Measurements from ENCODE around the gene KDM4C. TPM values are rescaled to one million over a fixed set of nuclear protein-coding genes. Genes with fewer than 3 reads are reported as not detected.
"Not testable (repeated sequence)": the region's sequence is repeated elsewhere in the genome, so short reads cannot be mapped to it uniquely, and the experiment has no call there.

Gene KDM4C
- total and polyA plus RNA-seq, 2 donors (not counting 1 experiment from before 2014, with no cell fraction given): 49.7 to 141 TPM

DNA sequence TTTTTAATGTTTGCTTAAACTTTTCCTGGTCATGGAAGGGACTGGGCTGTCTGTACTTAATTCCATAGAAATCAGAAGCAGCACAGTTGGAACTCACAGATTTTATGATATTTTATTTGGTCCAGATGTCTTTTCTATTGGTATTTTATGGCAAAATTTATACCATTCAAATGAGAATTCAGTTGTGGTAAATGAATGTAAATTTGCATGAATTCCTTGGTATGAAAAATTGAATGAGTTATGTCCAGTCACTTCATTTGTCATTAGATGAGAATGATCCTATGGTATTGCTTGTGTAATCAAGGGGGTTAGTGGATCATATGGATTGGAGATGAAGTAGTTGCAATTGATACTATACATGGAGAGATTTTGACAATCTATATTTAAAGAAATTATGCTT, 188.0 kb downstream of the KDM4C start:
- peaks cover 0 to 4% of the 10 kb centered on the region in 2 donors for H3K4me1 ChIP-seq (ENCODE audit: control insufficient read depth in 2 of 2, insufficient read depth in 2 of 2, low read length in 2 of 2)
- H4K20me1 ChIP-seq (ENCODE audit: control insufficient read depth, insufficient read depth, low read length, poor library complexity, severe bottlenecking): peaks cover 17% of the 10 kb centered on the region
- intact Hi-C loops (cut with micrococcal nuclease): no loop called here
- ChIA-PET CTCF (no interaction called here), POLR2A (no interaction called here)
- no peak overlapping the region for H3K4me2 ChIP-seq (replicated peaks; ENCODE audit: low read depth, low read length, poor library complexity, severe bottlenecking)
- H3K4me3 ChIP-seq (ENCODE audit: control extremely low read depth in 1 of 5, extremely low read depth in 1 of 5, insufficient read depth in 1 of 5, low read depth in 2 of 5, low read length in 4 of 5): no peak overlapping the region
- no peak for ATAC-seq (ENCODE audit: low read depth)
- no peak for DNase-seq
- peaks cover 0 to 7% of the 10 kb centered on the region in 2 experiments for H3K36me3 ChIP-seq (replicated peaks in 1 of 2; ENCODE audit: control extremely low read depth in 1 of 2, control insufficient read depth in 1 of 2, extremely low read depth in 1 of 2, insufficient read depth in 2 of 2, low read length in 1 of 2)
- H3K4me3 Mint-ChIP-seq: no peak overlapping the region
- peaks cover 26% of the 10 kb centered on the region for H3K4me1 Mint-ChIP-seq
- peaks cover 0 to 7% (median 0%) of the 10 kb centered on the region in 3 donors for H3K9me3 ChIP-seq (ENCODE audit: control extremely low read depth in 1 of 3, control insufficient read depth in 2 of 3, insufficient read depth in 1 of 3, low read length in 2 of 3)
- H3K9ac ChIP-seq (ENCODE audit: low read length): no peak overlapping the region
- H3K27me3 ChIP-seq (replicated peaks in 1 of 4; ENCODE audit: control extremely low read depth in 1 of 4, control insufficient read depth in 3 of 4, insufficient read depth in 4 of 4, low read length in 3 of 4): no peaks in the 10 kb centered on the region
- no peaks in the 10 kb centered on the region for H3K27me3 Mint-ChIP-seq
- no peak overlapping the region for H3K27ac Mint-ChIP-seq
- H3K27ac ChIP-seq (ENCODE audit: low read length in 2 of 2): no peak overlapping the region
- H2AFZ ChIP-seq (ENCODE audit: insufficient read depth, low read depth, low read length, poor library complexity, severe bottlenecking): no peak overlapping the region
- no peak for TF ChIP-seq EZH2 (IDR thresholded peaks at IDR 0.05; ENCODE audit: borderline replicate concordance, insufficient read depth, low read depth, low read length, poor library complexity, severe bottlenecking)
- TF ChIP-seq, protein P1, sequence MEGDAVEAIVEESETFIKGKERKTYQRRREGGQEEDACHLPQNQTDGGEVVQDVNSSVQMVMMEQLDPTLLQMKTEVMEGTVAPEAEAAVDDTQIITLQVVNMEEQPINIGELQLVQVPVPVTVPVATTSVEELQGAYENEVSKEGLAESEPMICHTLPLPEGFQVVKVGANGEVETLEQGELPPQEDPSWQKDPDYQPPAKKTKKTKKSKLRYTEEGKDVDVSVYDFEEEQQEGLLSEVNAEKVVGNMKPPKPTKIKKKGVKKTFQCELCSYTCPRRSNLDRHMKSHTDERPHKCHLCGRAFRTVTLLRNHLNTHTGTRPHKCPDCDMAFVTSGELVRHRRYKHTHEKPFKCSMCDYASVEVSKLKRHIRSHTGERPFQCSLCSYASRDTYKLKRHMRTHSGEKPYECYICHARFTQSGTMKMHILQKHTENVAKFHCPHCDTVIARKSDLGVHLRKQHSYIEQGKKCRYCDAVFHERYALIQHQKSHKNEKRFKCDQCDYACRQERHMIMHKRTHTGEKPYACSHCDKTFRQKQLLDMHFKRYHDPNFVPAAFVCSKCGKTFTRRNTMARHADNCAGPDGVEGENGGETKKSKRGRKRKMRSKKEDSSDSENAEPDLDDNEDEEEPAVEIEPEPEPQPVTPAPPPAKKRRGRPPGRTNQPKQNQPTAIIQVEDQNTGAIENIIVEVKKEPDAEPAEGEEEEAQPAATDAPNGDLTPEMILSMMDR (IDR thresholded peaks at IDR 0.05): no peak
- H3K9me3 Mint-ChIP-seq (ENCODE audit: insufficient read depth): no peaks in the 10 kb centered on the region
- peaks cover 51% of the 10 kb centered on the region for H3K79me2 ChIP-seq (ENCODE audit: control insufficient read depth, insufficient read depth, low read length)

DNA sequence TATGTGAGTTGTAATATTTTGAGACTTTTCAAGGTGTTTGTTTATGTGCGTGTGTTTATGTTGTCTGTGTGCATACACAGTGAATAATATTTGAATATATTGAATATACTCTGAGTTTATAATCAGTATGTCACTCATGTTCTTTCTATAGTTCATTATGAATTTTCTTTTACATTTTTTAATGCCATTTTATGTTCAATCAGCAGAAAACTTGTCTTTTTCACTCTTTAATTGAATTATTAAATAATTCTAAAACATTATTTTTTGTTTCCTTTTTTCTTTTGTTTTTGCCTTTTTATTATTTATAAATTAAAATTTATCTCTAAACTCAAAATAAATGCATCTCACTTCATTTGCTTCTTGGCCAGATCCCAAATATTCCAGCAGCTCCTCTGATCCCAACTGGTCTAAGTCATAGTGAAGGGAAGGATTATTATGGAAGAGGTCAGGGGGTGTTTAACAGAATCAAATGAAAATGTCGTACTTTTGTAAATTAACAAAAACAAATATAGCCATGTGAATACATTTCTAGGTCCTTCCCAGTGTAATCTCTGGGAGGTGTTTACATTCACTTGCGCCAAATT, 188.9 kb downstream of the KDM4C start:
- H3K4me3 ChIP-seq (ENCODE audit: control extremely low read depth in 1 of 5, extremely low read depth in 1 of 5, insufficient read depth in 1 of 5, low read depth in 2 of 5, low read length in 4 of 5): no peak overlapping the region
- H3K36me3 ChIP-seq (replicated peaks in 1 of 2; ENCODE audit: control extremely low read depth in 1 of 2, control insufficient read depth in 1 of 2, extremely low read depth in 1 of 2, insufficient read depth in 2 of 2, low read length in 1 of 2): peaks cover 0 to 7% of the 10 kb centered on the region in 2 experiments

DNA sequence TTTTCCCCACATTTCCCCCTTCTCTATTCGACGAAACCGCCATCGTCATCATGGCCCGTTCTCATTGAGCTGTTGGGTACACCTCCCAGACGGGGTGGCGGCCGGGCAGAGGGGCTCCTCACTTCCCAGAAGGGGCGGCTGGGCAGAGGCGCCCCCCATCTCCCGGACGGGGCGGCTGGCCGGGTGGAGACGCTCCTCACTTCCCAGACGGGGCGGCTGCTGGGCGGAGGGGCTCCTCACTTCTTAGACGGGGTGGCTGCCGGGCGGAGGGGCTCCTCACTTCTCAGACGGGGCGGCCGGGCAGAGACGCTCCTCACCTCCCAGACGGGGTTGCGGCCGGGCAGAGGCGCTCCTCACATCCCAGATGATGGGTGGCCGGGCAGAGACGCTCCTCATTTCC, 191.1 kb downstream of the KDM4C start:
- H2AFZ ChIP-seq (ENCODE audit: insufficient read depth, low read depth, low read length, poor library complexity, severe bottlenecking); intact Hi-C loops (cut with micrococcal nuclease); H3K4me1 ChIP-seq (ENCODE audit: control insufficient read depth in 2 of 2, insufficient read depth in 2 of 2, low read length in 2 of 2); H3K27ac ChIP-seq (ENCODE audit: low read length in 2 of 2); H3K4me3 Mint-ChIP-seq; H3K4me2 ChIP-seq (replicated peaks; ENCODE audit: low read depth, low read length, poor library complexity, severe bottlenecking); ATAC-seq (ENCODE audit: low read depth); DNase-seq; H3K27me3 Mint-ChIP-seq; H3K27ac Mint-ChIP-seq; POLR2A ChIA-PET; H3K27me3 ChIP-seq (replicated peaks in 1 of 4; ENCODE audit: control extremely low read depth in 1 of 4, control insufficient read depth in 3 of 4, insufficient read depth in 4 of 4, low read length in 3 of 4); H4K20me1 ChIP-seq (ENCODE audit: control insufficient read depth, insufficient read depth, low read length, poor library complexity, severe bottlenecking); H3K4me3 ChIP-seq (ENCODE audit: control extremely low read depth in 1 of 5, extremely low read depth in 1 of 5, insufficient read depth in 1 of 5, low read depth in 2 of 5, low read length in 4 of 5); H3K9me3 Mint-ChIP-seq (ENCODE audit: insufficient read depth); CTCF ChIA-PET; H3K9me3 ChIP-seq (ENCODE audit: control extremely low read depth in 1 of 3, control insufficient read depth in 2 of 3, insufficient read depth in 1 of 3, low read length in 2 of 3); H3K9ac ChIP-seq (ENCODE audit: low read length); H3K36me3 ChIP-seq (replicated peaks in 1 of 2; ENCODE audit: control extremely low read depth in 1 of 2, control insufficient read depth in 1 of 2, extremely low read depth in 1 of 2, insufficient read depth in 2 of 2, low read length in 1 of 2): not testable (repeated sequence)
- H3K79me2 ChIP-seq (ENCODE audit: control insufficient read depth, insufficient read depth, low read length): peaks cover 45% of the 10 kb centered on the region
- over 99% methylated on average over 12 of the region's 31 CpGs for WGBS (ENCODE audit: insufficient coverage)
- H3K4me1 Mint-ChIP-seq: peaks cover 26% of the 10 kb centered on the region

More for the DNA sequence above, 188.9 kb downstream of the KDM4C start:
- TF ChIP-seq EZH2 (IDR thresholded peaks at IDR 0.05; ENCODE audit: borderline replicate concordance, insufficient read depth, low read depth, low read length, poor library complexity, severe bottlenecking): no peak
- TF ChIP-seq, protein P1 (IDR thresholded peaks at IDR 0.05): no peak
- Histone ChIP-seq H3K4me2 (replicated peaks; ENCODE audit: low read depth, low read length, poor library complexity, severe bottlenecking) (no peak overlapping the region), H2AFZ (ENCODE audit: insufficient read depth, low read depth, low read length, poor library complexity, severe bottlenecking) (no peak overlapping the region), H3K9me3 (ENCODE audit: control extremely low read depth in 1 of 3, control insufficient read depth in 2 of 3, insufficient read depth in 1 of 3, low read length in 2 of 3) (peaks cover 0 to 7% (median 0%) of the 10 kb centered on the region in 3 donors), H3K27me3 (replicated peaks in 1 of 4; ENCODE audit: control extremely low read depth in 1 of 4, control insufficient read depth in 3 of 4, insufficient read depth in 4 of 4, low read length in 3 of 4) (no peaks in the 10 kb centered on the region), H3K4me1 (ENCODE audit: control insufficient read depth in 2 of 2, insufficient read depth in 2 of 2, low read length in 2 of 2) (peaks cover 0 to 4% of the 10 kb centered on the region in 2 donors), H3K27ac (ENCODE audit: low read length in 2 of 2) (no peak overlapping the region), H3K79me2 (ENCODE audit: control insufficient read depth, insufficient read depth, low read length) (peaks cover 51% of the 10 kb centered on the region), H4K20me1 (ENCODE audit: control insufficient read depth, insufficient read depth, low read length, poor library complexity, severe bottlenecking) (peaks cover 17% of the 10 kb centered on the region), H3K9ac (ENCODE audit: low read length) (no peak overlapping the region)
- no peaks in the 10 kb centered on the region for H3K27me3 Mint-ChIP-seq
- ATAC-seq (ENCODE audit: low read depth): no peak
- H3K9me3 Mint-ChIP-seq (ENCODE audit: insufficient read depth): no peaks in the 10 kb centered on the region
- ChIA-PET CTCF (no interaction called here), POLR2A (no interaction called here)
- H3K4me1 Mint-ChIP-seq: peaks cover 24% of the 10 kb centered on the region
- no peak overlapping the region for H3K27ac Mint-ChIP-seq
- no peak for DNase-seq
- intact Hi-C loops (cut with micrococcal nuclease): no loop called here
- no CpG with 5 or more reads among the region's 3 CpGs for WGBS (ENCODE audit: insufficient coverage)
- H3K4me3 Mint-ChIP-seq: no peak overlapping the region
